ENCODE results near the gene ACP5.

Gene ACP5

GRCh38 chr19:11549386-11549953, 28.0 kb downstream of the ACP5 start:
- FAIRE-seq, result no peak
- DNase-seq (ENCODE audit: low spot score), result no peak

- FAIRE-seq (no peak), DNase-seq (ENCODE audit: low spot score) (no peak)
Measured at GRCh38 chr19:11547929-11548700, 29.3 kb downstream of the ACP5 start.

GRCh38 chr19:11541238-11541637, 36.2 kb downstream of the ACP5 start:
- no peak for DNase-seq (ENCODE audit: low spot score)
- no peak for FAIRE-seq

DNA sequence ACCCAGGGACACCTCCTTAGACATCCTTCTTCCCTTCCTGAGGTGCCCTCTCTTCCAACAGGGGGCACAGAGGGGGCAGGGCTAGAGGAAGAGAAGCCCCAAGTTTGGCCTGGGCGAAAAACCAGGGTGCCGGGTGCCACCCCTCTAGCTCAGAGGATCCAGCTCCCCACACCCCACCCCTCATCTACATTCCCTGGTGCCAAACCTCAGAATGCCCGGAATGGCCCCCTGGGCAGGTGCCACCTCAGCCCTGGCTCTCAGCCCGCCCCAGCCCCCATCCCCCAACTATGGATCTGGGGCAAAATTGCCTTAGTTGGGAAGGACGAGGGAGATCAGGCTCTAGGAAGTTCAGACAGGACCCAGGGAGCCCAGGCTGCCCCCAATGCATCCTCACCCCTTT, 36.8 kb downstream of the ACP5 start:
- no peak for DNase-seq (ENCODE audit: low spot score)
- no peak for FAIRE-seq

DNA sequence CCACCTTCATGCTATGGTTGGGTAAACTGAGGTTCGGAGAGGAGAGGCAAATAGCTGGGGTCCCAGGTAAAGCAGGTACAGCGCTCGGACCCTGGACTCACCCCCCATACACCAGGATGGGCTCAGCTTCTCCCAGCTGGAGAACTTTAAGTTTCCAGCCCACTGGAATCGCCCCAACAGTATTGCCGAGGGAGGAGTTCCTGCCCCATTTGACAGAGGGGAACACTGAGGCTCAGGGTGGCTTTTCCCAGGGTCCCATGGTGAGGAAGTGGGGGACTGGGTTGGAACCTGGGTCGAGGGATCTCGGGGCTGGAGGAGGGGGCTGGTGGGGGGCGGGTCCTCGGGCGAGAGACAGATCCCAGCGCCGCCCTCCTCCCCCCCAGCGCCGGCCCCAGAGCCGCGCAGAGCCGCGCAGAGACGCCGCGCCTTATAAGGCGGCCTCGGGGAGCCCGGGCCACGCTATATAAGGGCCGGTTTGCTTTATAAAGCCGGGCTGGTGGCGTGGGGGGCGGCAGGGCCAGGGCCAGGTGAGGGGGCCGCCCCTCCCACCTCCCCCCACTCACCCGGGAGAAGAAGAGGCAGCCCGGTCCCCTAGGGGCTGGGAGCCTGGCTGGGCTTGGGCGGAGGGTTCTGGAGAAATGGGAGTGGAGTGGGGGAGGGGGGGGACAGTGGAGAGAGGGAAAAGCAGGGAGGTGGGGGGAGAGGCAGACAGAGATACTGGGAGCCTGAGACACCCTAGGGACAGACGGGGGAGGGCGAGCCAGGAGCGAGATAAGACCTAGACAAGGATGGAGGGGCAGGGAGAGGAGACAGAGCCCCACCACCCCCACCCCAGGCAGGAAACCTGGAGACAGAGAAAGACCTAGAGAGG, 37.7 kb downstream of the ACP5 start:
- FAIRE-seq (no peak), DNase-seq (ENCODE audit: low spot score) (no peak)

DNA sequence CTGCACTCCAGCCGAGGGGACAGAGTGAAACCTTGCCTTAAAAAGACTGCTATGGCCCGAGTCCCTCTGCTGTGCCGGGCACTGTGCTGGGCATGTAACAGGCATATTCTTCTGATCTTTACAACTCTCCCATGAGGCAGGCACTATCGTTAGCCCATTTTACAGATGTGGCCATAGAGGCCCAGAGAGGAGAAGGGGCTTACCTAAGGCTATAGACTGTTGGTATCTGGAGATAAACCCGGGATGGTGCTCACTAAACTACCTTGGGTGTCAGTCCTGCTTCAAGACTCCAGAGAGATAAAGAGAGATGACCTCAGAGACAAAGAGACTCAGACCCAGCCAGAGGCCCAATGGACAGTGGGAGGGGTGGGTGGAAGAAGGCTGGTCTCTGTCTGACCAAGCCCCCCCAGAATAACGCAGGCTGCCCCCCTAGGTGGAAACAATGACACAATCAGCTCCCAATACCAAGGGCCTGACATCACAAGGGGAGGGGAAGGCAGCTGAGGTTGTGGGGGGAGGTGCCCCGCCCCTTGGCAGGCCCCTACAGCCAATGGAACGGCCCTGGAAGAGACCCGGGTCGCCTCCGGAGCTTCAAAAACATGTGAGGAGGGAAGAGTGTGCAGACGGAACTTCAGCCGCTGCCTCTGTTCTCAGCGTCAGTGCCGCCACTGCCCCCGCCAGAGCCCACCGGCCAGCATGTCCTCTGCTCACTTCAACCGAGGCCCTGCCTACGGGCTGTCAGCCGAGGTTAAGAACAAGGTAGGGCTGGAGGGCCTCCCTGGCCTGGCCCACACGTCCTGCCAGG, 39.0 kb downstream of the ACP5 start, which contains the start of gene CNN1:
Gene CNN1, plus strand, starts transcription at position 620 of the 805 bp plus-strand sequence. Its CDS starts 77 bp downstream, at position 697.
- FAIRE-seq, result no peak
- no peak for DNase-seq (ENCODE audit: low spot score)

DNA sequence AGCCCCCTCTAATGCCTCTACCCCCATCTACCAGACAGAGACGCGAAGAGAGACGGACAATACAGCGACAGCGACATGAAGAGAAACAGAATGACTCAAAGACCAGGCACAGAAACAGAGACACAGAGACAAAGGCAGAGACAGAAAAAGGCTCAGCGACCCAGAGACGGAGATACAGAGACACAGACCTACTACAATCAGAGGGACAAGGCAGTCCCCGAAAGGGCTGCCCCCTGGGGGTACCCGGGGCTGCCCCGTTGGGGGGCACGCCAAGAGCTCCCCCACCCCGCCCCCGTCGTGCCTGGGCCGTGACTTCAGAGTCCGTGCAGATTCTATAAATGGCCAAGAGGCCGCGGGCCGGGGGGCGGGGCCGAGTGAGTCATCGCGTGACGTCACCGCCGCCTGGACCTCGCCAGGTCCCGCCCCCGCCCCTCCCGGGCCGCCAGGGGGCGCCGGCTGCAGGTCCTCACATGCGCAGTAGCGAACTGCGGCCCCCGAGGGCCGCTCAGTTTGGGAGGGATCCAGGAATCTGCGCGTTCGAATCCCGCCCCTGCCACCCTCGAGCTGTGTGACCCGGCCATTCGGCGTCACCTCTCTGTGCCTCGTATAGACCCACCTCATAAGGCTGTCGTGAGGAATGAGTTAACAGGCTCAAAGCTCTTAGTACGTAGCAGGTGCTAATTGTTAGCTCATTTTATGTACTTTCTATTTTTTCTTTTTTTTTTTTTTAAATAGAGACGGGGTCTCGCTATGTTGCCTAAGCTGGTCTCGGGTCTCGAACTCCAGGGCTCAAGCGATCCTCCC, 41.5 kb downstream of the ACP5 start:
- FAIRE-seq, result no peak
- peak; percentile 70 for DNase-seq (ENCODE audit: low spot score)

- DNase-seq (ENCODE audit: low spot score) (no peak), FAIRE-seq (no peak)
Measured at GRCh38 chr19:11534948-11535347, 42.5 kb downstream of the ACP5 start.

DNA sequence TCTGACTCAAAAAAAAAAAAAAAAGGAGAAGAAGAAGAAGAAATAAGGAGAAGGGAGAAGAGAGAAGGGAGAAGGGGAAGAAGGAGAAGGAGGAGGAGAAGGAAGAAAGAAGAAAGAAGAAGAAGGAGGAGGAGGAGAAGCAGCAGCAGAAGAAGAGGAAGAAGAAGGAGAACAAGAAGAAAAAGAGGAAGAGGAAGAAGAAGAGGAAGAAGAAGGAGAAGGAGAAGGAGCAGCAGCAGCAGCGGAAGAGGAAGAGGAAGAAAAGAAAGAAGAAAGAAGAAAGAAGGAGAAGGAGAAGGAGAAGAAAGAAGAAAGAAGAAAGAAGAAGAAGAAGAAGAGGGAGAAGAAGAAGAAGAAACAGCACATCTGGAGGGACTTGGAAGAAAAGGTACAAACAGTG, 42.9 kb downstream of the ACP5 start:
- DNase-seq (ENCODE audit: low spot score) (no peak), FAIRE-seq (no peak)

DNA sequence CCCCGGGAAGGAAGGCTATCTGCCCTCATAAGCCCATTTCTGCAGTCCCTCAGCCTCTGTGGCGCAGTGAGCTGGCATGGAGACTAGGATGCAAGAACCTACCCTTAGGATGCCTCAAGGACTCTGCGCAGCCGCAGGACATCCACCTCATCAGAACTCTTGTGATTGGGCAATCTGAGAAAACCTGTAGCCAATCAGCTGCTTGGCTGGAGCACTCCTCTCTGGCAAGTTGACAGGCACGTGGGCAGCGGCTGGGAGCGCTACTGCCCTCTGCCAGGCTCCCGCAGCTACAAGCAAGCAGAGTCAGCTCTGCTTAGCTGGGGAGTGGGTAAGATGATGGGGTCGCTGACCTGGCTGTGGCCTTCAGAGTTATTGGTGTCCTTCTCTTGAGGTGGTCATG, 47.0 kb downstream of the ACP5 start:
- FAIRE-seq, result no peak
- peak; percentile 4 for DNase-seq (ENCODE audit: low spot score)

GRCh38 chr19:11528551-11529341, 48.7 kb downstream of the ACP5 start, which contains the start of gene ECSIT:
ECSIT (minus strand) TSS chr19:11529134; CDS start chr19:11519170, 9,964 bp downstream.
- DNase-seq (ENCODE audit: low spot score) (peak; percentile 98), FAIRE-seq (peak; percentile 92)

All from RCC 7860 (cell line).